Measurements from ENCODE around the gene ATAD3A.
"Not testable (repeated sequence)": the region's sequence is repeated elsewhere in the genome, so short reads cannot be mapped to it uniquely, and the experiment has no call there.

DNA sequence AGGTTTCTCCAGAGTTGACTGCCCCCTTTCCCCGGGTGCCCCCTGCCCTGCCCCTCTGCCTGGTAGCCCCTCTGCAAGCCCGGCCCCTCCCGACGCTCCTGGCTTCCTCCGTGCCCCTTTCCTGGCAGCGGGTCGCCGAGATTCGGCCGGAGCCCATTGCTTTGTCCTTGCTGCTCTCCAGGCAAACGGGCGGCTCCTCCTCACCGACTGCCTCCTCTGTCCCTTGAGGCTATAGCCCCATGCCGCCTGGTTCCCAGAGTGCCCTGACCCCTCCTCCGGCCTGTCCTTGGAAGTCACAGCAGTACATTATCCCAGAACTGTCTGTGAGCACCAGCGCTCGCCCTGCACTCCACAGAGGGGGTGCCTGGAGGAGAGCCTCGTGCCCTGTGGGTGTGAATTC, 1.7 kb downstream of the ATAD3A start:
- TF ChIP-seq, protein P1, sequence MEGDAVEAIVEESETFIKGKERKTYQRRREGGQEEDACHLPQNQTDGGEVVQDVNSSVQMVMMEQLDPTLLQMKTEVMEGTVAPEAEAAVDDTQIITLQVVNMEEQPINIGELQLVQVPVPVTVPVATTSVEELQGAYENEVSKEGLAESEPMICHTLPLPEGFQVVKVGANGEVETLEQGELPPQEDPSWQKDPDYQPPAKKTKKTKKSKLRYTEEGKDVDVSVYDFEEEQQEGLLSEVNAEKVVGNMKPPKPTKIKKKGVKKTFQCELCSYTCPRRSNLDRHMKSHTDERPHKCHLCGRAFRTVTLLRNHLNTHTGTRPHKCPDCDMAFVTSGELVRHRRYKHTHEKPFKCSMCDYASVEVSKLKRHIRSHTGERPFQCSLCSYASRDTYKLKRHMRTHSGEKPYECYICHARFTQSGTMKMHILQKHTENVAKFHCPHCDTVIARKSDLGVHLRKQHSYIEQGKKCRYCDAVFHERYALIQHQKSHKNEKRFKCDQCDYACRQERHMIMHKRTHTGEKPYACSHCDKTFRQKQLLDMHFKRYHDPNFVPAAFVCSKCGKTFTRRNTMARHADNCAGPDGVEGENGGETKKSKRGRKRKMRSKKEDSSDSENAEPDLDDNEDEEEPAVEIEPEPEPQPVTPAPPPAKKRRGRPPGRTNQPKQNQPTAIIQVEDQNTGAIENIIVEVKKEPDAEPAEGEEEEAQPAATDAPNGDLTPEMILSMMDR (IDR thresholded peaks at IDR 0.05) = not testable (repeated sequence)
- not testable (repeated sequence) for TF ChIP-seq POLR2A (IDR thresholded peaks at IDR 0.05)

All from heart left ventricle (tissue), 13 donors.